AG04449 (cell line): Measurements from ENCODE around the gene PLK2.

Experiments used
- CTCF ChIA-PET: fragments of 350-600 bp; formaldehyde crosslinking; extraction: SDS; loops from one replicate; lab custom pipeline; 2021; ENCODE audit warnings: antibody characterized with exemption; lab: Yijun Ruan, JAX
- POLR2A ChIA-PET: fragments of 400-600, 350-600 bp; formaldehyde crosslinking; extraction: SDS; loops from one replicate; lab custom pipeline; 2020; ENCODE audit warnings: antibody characterized with exemption, inconsistent platforms; lab: Yijun Ruan, JAX
- DNase-seq: peaks from one replicate; pipeline ENCODE4 v3.0.0-alpha.2; 2010; ENCODE audit warnings: low read depth, low spot score
- H3K4me3 ChIP-seq: 2 replicates; pipeline ENCODE4 v1.5.1; 2011; ENCODE audit warnings: low read depth, mild to moderate bottlenecking, control low read depth, low read length
- CTCF ChIP-seq: IDR thresholded peaks from one replicate; pipeline ENCODE4 v1.5.1; 2011; ENCODE audit warnings: mild to moderate bottlenecking, moderate library complexity, low read length, control low read depth, inconsistent platforms; ENCODE audit not compliant: insufficient read depth; ENCODE audit errors: missing control alignments

PLK2 gene

DNA sequence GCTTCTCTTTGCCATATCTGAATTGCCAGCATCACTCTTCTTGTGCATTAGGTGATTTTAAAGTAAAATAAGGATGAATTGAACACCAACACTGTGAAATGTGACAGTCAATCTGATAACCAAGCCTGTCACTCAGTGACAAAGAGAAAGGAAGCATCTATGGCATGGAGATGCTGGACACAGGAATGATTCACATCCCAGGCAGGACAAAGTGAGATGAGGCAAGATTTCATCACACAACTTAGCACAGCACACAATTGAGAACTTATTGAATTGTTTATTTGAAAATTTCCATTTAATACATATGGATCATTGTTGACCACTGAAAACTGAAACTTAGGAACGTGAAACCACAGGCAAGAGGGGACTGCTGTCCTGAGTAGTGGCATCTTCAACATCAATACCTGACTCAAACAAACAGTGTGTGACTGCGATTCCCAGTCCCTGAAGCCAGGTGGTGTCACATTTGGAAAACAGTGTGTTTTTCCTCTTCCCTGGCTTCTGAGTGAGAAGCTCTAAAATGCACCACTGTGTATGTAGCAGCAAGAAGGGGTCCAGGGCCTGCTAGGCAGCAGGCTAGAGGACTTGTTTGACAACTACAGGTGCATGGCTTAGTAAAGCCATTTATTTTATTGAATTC lies 42.0 kb upstream of the PLK2 start:
- ChIA-PET CTCF (interaction anchor here (1.2 to 14.0 kb wide), 2 partner anchors 9 to 349 kb away, joined by 3 to 202 read pairs; no protein-coding TSS in a partner anchor), POLR2A (no interaction called here)
- no peak for DNase-seq
- H3K4me3 ChIP-seq, result no peak overlapping the region
- no peak for TF ChIP-seq CTCF

DNA sequence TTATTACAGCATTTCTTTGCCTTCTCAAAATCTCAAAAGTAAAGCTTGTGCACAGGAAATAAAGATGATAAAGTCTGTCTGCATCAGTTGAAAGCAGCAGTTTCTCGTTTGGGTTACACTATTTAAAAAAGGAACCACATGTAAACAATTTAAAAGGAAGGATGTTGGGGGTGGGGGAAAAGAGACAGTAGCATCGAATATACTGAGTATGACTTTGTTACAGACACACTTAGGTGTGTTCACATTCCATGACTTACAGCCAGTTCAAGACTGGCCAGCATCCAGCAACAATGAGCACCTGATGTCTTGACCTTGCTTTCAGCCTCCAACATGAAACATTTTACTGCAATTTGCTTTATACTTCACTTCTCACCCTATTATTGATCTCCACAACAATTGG lies 40.1 kb upstream of the PLK2 start:
- ChIA-PET POLR2A (no interaction called here), CTCF (interaction anchor here (1.1 to 14.0 kb wide), 4 partner anchors 7 to 358 kb away, joined by 3 to 202 read pairs (median 20); no protein-coding TSS in a partner anchor)
- H3K4me3 ChIP-seq, result no peak overlapping the region
- TF ChIP-seq CTCF, result no peak
- no peak for DNase-seq

DNA sequence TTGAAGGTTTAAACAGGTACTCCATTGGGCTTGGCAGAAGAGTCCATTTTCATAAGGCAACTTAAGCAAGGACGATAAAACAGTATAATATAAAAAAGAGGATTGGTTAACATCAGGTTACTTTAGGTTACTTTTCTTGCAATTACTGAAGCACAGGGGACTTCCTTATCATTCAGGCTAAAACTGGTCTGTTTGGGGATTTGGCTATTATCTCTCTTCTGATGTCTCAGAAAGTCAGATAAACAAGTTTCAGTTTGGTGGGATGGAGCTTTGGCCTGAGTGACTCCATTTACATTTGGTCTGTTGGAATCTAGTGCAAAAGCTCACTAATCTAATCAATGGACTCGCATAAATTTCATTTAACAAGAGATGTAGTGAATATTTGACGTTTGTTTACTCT lies 39.3 kb upstream of the PLK2 start:
- DNase-seq, result no peak
- no peak overlapping the region for H3K4me3 ChIP-seq
- POLR2A ChIA-PET, result no interaction called here
- CTCF ChIA-PET, result interaction anchor here (0.7 to 14.0 kb wide), 16 partner anchors 7 to 1200 kb away, joined by 3 to 202 read pairs (median 3); no protein-coding TSS in a partner anchor
- no peak for TF ChIP-seq CTCF

DNA sequence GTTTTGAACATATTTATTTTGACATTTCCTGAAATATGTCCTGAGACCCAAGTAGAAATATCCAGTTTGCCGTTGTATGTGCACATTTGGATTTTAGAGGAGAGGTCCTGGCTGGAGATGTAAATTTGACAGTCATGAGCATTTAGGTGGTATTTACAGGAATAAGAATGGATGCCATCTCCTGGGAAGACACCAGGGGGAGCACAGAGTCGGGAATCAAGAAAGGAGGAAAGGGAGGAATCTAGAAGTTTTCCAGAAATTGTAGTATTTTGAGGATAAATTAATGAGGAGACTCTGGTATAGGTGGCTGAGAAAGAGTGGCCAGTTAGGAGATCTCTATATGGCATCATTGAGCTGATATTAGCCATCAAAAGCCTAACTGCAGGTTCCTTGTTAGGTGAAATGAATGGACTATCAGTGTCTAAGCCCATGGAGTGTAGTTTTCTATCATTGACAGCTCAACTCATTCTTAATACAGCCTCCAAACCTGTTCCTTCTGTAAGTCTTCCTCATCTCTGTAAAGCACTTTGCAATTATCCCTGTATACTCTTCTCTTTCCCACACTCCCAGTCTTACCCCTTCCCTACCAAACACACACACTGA lies 38.6 kb upstream of the PLK2 start:
- H3K4me3 ChIP-seq, result no peak overlapping the region
- DNase-seq, result no peak
- CTCF ChIA-PET, result interaction anchor here (0.7 to 14.0 kb wide), 15 partner anchors 8 to 1200 kb away, joined by 3 to 202 read pairs (median 3); no protein-coding TSS in a partner anchor
- peak; percentile 75 for TF ChIP-seq CTCF
- POLR2A ChIA-PET, result no interaction called here

GRCh38 chr5:58497921-58498320 lies 38.0 kb upstream of the PLK2 start:
- no peak for DNase-seq
- ChIA-PET POLR2A (no interaction called here), CTCF (interaction anchor here (0.9 to 14.0 kb wide), 5 partner anchors 9 to 353 kb away, joined by 3 to 202 read pairs (median 7); no protein-coding TSS in a partner anchor)
- no peak for TF ChIP-seq CTCF
- H3K4me3 ChIP-seq, result no peak overlapping the region

GRCh38 chr5:58497386-58497785 lies 37.5 kb upstream of the PLK2 start:
- CTCF ChIA-PET, result interaction anchor here (0.8 to 14.0 kb wide), 6 partner anchors 9 to 353 kb away, joined by 3 to 202 read pairs (median 6); no protein-coding TSS in a partner anchor

More at GRCh38 chr5:58497386-58497785, 37.5 kb upstream of the PLK2 start:
- no peak for DNase-seq
- POLR2A ChIA-PET, result no interaction called here
- no peak overlapping the region for H3K4me3 ChIP-seq
- no peak for TF ChIP-seq CTCF
